COLO668 (cell line): ENCODE data around the gene SSBP4.
A peak's percentile ranks its signal among the peaks of the same experiment; 100 is the strongest.
"Not testable (repeated sequence)": the region's sequence is repeated elsewhere in the genome, so short reads cannot be mapped to it uniquely, and the experiment has no call there.

ENCODE experiments used
- DNase-seq: peaks from one replicate; lab custom pipeline; 2025; ENCODE audit not compliant: unreplicated experiment; lab: John Stamatoyannopoulos, UW

The SSBP4 gene

DNA sequence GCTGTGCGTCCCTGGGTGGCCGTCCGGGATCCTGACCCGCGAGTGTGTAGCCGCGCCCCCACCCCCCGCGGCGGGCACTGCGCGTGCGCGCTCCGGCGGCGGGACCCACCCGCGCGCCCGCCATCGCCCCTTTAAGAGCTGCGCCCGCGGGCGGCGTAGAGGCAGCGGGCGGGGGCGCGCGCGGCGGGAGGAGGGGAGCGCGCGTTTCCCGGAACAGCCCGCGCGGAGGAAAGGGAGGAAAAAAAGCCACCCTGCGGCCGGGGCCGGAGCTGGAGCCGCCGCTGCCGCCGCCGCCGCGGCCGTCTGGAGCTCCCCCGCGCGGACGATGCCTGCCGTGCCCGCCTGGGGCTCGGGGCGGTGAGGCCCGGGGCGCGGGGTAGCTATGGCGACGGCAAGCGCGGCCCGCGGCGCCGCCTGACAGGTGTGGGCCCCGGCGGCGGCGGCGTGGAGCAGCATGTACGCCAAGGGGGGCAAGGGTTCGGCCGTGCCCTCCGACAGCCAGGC is at the start of gene SSBP4:
Gene SSBP4 (plus strand): TSS at position 204 of the 504 bp plus-strand sequence. CDS start 251 bp downstream, at position 455.
- DNase-seq = peak; percentile 92

DNA sequence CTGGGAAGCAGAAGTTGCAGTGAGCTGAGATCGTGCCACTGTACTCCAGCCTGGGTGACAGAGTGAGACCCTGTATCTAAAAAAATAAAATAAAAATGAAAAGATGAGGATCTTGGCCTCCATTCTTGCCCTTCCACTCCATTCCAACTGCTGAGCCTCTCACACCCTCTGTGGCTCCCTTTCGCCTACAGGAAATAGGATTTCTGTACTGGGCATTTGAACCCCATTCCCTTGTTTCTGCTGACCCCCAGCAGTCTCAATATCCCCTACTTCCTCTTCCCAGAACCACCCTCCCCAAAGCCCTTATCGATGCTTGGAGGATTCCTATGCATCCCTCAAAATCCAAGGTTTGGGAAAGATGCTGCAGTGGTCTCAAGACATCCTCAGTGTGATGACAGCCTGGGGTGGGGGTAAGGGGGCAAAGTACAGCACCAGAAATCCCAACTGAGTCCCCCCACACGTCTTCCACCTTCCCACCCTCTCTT is 45.7 kb upstream of the SSBP4 start:
- no peak for DNase-seq

DNA sequence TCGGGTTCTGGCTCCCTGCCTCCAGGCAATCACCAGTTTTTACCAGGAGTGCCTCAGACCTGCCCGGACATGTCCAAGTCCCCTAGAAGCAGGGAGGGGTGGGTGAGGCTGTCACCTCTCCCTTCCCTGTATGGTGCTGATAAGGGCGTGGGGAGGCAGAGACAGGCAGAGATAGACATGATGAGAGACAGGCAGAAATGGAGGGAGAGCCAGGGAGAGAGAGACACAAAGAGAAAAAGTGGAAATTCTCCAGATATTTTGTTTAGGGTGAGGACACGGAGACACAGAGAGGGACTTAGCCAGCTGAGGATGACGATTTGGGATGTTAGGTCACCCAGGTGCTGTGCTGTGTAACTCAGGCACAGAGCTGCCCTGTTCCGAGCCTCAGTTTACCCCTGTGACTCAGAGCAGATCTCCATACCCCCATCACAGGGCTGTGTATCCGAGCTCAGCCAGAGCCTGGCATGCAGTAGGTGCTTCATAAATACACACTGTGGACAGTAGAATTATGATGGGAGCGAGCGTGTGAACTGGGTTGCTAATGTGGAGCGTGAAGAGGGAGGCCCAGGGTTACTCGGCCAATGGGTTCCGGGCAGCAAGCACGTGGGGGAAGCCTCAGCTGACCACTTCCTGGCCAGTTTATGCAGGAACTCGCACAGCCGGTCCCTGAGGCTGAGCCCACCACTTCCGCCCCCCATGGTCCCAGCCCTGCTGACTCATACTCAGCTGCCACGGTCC is 45.1 kb upstream of the SSBP4 start:
- DNase-seq = peak; percentile 84

DNA sequence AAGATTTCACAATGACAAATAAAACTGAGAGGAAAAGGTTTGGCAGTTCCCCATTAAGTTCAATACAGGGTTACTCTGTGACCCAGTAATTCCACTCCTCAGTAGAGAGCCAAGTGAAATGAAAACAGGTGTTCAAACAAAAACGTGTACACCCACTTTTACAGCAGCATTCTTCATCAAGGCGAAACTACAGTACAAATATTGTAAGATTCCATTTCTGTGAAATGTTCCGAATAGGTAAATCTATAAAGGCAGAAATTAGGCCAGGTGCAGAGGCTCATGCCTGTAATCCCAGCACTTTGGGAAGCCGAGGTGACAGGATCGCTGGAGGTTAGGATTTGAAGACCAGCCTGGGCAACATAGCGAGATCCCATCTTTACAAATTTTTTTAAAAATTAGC is 42.2 kb upstream of the SSBP4 start:
- peak; percentile 24 for DNase-seq

DNA sequence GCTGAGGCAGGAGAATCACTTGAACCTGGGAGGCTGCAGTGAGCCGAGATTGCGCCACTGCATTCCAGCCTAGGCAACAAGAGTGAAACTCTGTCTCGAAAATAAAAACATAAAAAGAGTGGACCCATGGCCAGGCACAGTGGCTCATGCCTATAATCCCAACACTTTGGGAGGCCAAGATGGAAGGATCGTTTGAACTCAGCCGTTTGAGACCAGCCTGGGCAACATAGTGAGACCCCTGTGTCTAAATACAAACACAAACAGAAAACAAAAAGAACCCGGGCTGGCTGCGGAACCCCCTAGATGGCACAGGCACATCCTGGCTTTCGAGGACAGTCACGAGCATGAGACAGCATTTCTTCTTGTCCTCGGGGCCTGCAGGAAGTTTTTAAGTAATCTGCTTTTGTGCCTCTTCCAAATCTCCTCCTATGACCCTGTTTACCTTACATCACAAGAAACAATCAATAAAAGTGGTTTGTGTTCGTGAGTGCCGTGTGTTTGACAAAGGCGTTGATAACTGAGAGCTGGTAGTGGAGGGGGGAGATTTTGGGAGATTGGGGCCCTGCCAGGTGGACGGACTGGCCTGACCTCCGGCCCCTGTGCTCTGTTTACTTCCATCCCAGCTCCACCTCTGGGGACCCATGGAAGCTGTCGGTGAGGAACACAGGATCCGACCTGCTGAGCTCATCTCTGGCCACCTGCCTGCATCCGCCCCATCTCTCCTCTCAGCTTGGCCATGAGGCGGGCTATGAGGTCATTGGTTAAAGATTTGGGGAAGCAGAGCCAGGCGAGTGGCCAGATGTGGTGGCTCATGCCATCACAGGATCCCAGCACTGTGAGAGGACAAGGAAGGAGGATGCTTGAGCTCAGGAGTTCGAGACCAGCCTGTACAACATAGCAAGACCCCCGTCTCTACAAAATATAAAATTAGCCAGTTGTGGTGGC is 39.1 kb upstream of the SSBP4 start:
- peak; percentile 93 for DNase-seq

DNA sequence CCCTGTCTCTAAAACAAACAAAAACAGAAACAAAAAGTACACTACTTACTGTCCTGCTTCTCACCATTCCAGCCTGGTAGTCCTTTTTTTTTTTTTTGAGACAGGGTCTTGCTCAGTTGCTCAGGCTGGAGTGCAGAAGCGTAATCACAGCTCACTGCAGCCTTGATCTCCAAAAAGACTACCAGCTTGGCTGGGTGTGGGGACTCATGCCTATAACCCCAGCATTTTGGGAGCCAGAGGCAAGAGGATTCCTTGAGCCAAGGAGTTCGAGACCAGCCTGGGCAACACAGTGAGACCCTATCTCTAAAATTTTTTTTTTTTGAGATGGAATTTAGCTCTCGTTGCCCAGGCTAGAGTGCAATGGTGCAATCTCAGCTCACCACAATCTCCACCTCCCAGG is 38.4 kb upstream of the SSBP4 start:
- DNase-seq = no peak

DNA sequence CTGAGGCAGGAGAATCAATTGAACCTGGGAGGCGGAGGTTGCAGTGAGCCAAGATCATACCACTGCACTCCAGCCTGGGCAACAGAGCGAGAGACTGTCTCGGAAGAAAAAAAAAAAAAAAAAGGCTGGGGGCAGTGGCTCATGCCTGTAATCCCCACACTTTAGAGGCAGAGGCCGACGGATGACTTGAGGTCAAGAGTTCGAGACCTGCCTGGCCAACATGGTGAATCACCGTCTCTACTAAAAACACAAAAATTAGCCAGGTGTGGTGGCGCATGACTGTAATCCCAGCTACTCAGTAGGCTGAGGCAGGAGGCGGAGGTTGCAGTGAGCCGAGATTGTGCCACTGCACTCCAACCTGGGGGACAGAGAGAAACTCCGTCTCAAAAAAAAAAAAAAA is 35.6 kb upstream of the SSBP4 start:
- DNase-seq = not testable (repeated sequence)

DNA sequence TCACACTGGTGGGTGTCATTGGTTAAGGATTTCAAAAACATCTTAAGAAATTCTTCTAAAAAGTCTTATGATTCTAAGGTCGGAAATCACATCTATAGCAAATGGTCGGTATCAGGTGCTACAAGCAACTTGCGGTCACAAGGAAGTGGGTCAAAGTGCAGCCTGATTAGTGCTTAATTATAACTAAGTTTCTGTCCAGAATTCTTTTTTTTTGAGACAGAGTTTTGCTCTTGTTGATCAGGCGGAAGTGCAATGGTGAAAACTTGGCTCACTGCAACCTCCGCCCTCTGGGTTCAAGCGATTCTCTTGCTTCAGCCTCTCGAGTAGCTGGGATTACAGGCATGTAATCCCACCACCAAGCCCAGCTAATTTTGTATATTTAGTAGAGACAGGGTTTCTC is 34.4 kb upstream of the SSBP4 start:
- no peak for DNase-seq

DNA sequence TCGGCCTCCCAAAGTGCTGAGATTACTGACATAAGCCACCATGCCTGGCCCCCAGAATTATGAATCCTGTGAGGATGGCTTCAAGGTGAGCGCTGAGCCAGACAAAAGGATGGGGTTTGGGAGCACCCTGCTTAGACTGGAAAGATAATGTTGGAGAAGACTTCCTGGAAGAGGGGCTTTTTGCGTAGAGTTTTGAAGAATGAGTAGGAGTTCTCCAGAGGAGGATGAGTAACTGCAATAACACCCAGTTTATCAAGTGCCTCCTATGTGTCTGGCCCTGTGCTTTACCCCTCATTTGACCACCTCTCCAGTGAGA is 33.9 kb upstream of the SSBP4 start:
- no peak for DNase-seq

DNA sequence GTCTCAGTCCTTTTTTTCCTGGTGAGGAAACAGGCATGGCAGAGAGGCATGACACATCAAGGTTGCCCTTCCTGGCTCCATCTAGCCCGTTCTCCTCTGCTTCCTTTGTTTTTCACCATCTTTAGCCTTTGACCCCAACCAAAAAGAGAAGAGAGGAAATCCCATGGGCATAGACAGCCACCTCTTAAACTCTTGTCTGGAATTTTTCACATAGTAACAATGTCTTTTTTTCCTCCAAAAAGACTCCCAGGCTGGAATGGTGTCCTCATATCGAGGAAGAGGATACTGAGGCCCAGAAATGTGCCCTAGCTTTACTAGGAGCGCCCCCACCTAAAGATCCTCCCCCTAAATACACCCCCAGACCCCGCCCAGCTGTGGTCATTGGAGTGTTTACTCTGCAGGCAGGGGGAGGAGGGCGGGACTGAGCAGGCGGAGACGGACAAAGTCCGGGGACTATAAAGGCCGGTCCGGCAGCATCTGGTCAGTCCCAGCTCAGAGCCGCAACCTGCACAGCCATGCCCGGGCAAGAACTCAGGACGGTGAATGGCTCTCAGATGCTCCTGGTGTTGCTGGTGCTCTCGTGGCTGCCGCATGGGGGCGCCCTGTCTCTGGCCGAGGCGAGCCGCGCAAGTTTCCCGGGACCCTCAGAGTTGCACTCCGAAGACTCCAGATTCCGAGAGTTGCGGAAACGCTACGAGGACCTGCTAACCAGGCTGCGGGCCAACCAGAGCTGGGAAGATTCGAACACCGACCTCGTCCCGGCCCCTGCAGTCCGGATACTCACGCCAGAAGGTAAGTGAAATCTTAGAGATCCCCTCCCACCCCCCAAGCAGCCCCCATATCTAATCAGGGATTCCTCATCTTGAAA is 33.3 kb upstream of the SSBP4 start, which contains the start of gene GDF15:
Gene GDF15 (plus strand): TSS at position 484 of the 868 bp plus-strand sequence. CDS start 32 bp downstream, at position 516.
- DNase-seq = peak; percentile 83

DNA sequence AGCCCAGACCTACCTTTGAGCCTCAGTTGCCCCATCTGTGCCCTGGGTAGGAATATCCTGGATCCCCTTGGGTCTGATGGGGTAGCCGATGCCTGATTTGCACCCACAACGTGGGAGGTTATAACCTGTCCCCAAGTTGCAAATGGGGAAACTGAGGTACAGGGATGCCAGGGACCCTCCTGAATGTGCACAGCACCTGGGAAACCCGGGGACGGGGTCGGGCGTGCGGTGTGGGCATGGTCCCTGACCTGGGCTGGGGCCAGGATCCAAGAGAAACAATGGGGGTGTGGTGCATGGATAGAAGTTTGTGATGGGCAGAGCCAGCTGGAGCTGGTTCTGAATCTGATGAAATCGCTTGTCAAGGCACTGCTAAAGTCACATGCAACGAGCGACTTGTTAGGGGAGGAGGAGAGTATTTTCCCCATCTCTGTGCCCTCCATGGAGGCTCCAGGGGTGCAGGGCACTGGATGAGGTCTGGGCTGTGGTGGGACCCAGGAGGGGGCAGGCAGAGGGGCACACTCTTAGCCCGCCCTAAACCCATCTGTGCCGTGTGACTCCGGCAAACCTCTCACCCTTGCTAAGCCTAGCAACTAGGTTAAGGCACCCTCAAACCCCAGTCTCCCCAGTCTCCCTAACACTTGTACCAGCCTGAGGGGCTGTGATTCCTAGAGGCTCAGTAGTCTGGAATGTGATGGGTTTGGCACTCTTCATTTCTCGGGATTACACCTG is 32.5 kb upstream of the SSBP4 start:
- peak; percentile 22 for DNase-seq

DNA sequence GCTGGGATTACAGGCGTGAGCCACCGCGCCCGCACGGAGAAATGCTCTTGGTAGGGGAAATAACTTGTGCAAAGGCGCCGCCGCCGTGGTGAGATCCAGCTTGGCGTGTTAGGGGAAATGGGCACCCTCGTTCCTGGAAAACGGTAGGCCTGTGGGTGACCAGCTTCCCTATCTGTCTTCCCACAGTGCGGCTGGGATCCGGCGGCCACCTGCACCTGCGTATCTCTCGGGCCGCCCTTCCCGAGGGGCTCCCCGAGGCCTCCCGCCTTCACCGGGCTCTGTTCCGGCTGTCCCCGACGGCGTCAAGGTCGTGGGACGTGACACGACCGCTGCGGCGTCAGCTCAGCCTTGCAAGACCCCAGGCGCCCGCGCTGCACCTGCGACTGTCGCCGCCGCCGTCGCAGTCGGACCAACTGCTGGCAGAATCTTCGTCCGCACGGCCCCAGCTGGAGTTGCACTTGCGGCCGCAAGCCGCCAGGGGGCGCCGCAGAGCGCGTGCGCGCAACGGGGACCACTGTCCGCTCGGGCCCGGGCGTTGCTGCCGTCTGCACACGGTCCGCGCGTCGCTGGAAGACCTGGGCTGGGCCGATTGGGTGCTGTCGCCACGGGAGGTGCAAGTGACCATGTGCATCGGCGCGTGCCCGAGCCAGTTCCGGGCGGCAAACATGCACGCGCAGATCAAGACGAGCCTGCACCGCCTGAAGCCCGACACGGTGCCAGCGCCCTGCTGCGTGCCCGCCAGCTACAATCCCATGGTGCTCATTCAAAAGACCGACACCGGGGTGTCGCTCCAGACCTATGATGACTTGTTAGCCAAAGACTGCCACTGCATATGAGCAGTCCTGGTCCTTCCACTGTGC is 30.9 kb upstream of the SSBP4 start:
- peak; percentile 89 for DNase-seq

DNA sequence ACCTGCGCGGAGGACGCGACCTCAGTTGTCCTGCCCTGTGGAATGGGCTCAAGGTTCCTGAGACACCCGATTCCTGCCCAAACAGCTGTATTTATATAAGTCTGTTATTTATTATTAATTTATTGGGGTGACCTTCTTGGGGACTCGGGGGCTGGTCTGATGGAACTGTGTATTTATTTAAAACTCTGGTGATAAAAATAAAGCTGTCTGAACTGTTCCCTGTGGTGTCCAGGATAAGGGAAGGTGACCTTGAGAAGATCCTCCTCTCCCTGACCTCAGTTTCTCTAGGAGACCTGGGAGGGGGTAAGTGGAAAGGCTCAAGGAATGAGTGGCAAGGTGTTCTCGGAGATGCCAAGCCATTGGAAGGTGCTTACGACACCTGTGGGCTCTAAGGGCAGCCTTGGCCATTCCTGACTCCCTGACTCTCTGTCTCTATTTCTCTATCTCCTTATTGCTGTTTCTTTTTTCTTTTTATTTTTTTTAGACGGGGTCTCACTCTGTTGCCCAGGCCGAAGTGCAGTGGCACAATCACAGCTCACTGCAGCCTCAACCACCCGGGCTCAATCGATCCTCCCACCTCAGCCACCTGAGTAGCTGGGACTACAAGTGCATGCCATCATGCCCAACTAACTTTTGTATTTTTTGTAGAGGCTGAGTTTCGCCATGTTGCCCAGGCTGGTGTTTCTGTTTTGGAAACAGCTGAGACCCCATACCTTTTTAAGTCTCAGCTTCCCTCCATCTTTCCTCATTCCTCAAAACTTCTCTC is 30.1 kb upstream of the SSBP4 start:
- no peak for DNase-seq

DNA sequence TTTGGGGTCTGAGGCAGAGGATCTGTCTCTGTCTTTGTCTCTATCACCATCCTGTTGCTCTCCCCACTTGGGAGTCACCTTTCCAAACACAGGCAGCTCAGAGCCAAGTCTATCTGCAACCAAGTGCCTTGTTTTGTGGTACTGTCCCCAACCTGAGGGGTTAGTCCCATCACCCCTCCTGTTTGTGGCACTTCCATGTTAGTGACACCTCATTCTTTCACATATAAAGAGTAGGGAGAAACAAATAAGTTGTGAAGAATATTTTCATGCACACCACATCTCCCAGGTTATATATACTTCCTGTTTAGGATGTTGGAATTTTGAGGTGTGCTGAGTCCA is 29.5 kb upstream of the SSBP4 start:
- DNase-seq = no peak

DNA sequence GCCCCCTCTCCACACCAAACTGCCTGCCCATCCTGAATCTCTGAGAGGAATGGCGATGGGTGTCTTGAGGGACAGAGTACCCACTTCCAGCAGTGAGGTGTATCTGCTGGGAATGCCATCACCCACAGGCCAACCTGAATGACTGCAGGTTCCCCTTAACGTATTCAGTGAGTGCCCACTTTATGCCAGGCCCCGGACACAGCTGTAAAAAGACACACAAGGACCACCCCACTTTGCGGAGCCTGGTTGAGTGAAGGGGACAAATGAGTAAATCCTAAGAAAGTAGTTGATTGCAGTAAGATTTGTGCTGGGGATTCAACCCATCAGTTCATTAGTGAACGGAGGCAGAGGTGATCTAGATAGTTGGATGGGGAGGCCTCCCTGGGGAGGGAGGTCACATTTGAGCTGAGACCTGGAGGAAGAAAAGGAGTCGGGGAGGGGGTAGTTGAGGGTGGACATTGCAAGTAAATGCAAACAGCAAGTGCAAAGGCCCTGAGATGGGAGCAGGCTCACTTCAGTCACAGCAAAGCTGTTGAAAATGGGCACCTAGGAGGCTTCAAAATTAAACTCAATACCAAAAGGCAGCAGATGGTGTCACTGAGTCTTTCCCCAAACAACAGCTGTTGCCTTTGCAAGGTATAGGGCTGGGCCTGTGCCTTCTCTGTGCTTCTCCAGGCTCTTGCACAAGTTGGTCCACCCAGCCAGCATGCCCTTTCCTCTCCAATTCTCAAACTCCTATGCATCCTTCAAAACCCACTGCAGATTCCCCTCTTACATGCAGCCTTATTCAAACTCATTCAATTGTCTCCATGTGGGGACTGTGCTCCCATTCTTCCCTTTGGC is 28.9 kb upstream of the SSBP4 start:
- DNase-seq = no peak

DNA sequence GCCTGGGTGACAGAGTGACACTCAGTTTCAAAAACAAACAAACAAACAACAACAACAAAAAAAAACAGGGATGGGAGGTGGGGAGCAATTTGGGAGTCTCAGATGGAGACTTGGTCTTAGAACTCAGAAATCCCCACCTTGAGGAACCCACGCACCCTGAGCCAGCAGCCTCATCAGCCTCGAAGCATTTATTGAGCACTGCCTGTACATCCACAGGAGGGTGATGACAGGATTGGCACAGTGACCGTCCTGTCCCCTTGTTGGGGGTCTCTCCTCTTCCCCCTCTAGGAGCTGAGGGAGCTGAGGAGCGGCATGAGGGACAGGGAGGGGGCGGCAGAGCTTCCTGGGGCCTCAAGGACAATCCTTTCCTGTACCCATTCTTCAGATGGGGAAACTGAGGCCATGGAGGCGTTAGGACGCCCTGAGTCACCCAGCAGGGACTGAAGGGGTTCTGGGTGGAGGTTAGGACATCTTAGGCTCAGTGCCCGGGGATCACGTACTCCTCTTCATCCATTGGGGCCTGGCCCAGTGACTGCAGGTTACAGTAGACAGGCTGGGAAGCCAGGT is 27.6 kb upstream of the SSBP4 start:
- no peak for DNase-seq

DNA sequence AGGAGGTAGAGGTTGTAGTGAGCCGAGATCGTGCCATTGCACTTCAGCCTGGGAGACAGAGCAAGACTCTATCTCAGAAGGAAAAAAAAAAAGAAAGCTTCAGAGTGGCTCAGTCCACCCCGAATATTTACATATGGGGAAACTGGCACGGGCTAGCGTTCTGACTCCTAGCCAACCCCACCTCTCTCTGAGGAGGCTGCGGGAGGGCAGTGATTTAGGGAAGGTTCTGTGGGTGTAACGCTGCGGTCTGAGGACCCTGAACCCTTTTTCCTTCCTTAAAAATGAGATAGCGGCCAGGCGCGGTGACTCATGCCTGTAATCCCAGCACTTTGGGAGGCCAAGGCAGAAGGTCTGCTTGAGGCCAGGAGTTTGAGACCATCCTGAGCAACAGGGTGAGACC is 26.8 kb upstream of the SSBP4 start:
- DNase-seq = no peak
